IPS-18a (cell line): ENCODE data around the gene MRPL2.

Experiments
- H3K27ac ChIP-seq: one replicate; pipeline ENCODE4 v1.5.1; 2013; ENCODE audit warnings: low read length
- H3K27me3 ChIP-seq: one replicate; pipeline ENCODE4 v1.6.1; 2013; ENCODE audit warnings: mild to moderate bottlenecking, low read length; ENCODE audit not compliant: control insufficient read depth, insufficient read depth
- H3K36me3 ChIP-seq: one replicate; pipeline ENCODE4 v1.6.1; 2013; ENCODE audit warnings: low read depth, low read length; ENCODE audit not compliant: control insufficient read depth
- H3K4me1 ChIP-seq: one replicate; pipeline ENCODE4 v1.6.1; 2013; ENCODE audit warnings: low read depth, low read length; ENCODE audit not compliant: control insufficient read depth
- H3K4me3 ChIP-seq: one replicate; pipeline ENCODE4 v1.5.1; 2013; ENCODE audit warnings: low read length
- H3K9ac ChIP-seq: one replicate; pipeline ENCODE4 v1.6.1; 2013; ENCODE audit warnings: mild to moderate bottlenecking, low read length, moderate library complexity
- H3K9me3 ChIP-seq: one replicate; pipeline ENCODE4 v1.6.1; 2013; ENCODE audit warnings: low read depth, low read length; ENCODE audit not compliant: control insufficient read depth

MRPL2 gene

DNA sequence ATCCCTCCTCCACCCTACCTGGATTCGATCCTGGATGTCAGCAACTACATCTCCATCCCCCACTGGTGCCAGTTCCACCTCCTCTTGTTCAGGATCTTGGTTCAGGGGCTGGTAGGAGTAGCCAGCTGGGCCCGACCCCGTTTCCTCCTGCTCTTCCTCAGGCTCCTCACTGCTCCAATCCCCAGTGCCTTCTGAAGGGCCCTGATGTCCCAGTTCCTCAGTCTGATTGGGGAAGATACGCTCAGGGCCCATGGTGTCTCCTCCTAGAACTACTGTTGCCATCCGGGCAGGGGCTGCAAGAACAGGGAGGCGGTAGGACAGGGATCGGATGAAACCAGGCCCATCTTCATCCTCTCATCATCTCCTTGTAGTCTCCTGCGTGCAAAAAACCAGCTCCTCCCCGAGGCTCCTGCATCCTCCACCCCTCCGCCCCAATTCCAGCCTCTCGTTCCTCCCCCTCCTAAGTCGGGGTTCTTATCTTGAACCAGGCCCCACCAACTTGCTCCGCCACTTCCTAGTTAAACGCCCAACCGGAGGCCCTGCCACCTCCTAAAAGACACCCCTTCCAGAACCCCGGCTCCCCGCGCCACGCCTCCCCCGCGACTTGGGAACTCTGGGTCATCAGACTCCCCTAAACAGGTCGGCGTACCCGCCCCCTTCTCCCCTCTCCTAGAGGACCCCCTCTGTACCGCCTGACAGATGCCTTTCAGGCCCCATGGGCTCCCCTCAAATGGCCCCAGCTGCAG, 46.0 kb downstream of the MRPL2 start:
- Histone ChIP-seq H3K4me1 (no peaks in the 10 kb centered on the region), H3K9ac (peak overlapping the region; percentile 49), H3K27ac (no peak overlapping the region), H3K27me3 (no peaks in the 10 kb centered on the region), H3K4me3 (peak overlapping the region; percentile 76), H3K36me3 (peaks cover 45% of the 10 kb centered on the region), H3K9me3 (no peaks in the 10 kb centered on the region)

DNA sequence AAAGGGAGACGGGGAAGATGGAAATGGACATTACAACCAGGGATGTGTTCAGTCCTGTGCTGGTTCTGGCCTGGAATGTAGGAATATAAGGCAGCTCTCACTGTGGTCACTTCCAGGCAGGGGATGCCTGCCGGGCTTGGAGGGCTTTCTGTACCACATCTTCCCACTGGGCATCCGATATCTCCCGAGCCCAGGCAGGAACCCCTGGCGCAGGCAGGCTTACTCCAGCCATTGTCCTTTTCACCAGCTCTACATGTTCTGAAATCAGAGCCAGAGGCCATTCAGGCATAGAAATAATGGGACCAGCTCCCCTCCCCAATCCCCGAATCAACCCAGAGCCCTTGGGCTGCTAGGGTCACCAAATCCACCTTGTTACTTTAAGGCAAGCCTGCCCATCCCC, 46.9 kb downstream of the MRPL2 start:
- no peaks in the 10 kb centered on the region for H3K27me3 ChIP-seq
- no peaks in the 10 kb centered on the region for H3K4me1 ChIP-seq
- H3K4me3 ChIP-seq: no peak overlapping the region
- no peak overlapping the region for H3K9ac ChIP-seq
- H3K36me3 ChIP-seq: peaks cover 44% of the 10 kb centered on the region
- H3K9me3 ChIP-seq: no peaks in the 10 kb centered on the region
- no peak overlapping the region for H3K27ac ChIP-seq

DNA sequence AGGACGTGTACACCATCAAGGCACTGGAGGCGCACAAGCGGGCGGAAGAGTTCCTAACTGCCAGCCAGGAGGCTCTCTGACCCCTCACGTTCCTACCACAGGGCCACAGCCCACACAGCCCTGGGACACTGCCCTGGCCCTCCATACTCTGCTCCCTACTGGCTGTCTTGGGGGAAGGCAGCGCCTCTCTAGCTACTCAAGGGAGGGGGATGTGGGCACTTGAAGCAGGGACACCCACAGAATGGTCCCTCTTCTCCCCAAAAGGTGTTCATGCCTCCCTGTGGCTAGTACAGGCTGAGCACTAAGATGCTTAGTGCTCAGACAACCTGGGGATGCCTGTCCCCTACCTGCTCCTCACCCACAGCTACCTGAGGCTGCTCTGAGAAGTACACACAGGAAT, 48.0 kb downstream of the MRPL2 start:
- peaks cover 50% of the 10 kb centered on the region for H3K36me3 ChIP-seq
- no peaks in the 10 kb centered on the region for H3K4me1 ChIP-seq

GRCh38 chr6:43009124-43009523, 50.1 kb downstream of the MRPL2 start:
- Histone ChIP-seq H3K27me3 (no peaks in the 10 kb centered on the region), H3K36me3 (peaks cover 54% of the 10 kb centered on the region), H3K27ac (no peak overlapping the region), H3K4me3 (no peak overlapping the region), H3K9ac (no peak overlapping the region), H3K9me3 (no peaks in the 10 kb centered on the region), H3K4me1 (no peaks in the 10 kb centered on the region)

More for the DNA sequence above, 48.0 kb downstream of the MRPL2 start:
- H3K27ac ChIP-seq: no peak overlapping the region
- no peaks in the 10 kb centered on the region for H3K27me3 ChIP-seq
- H3K9me3 ChIP-seq: no peaks in the 10 kb centered on the region
- no peak overlapping the region for H3K4me3 ChIP-seq
- H3K9ac ChIP-seq: no peak overlapping the region

DNA sequence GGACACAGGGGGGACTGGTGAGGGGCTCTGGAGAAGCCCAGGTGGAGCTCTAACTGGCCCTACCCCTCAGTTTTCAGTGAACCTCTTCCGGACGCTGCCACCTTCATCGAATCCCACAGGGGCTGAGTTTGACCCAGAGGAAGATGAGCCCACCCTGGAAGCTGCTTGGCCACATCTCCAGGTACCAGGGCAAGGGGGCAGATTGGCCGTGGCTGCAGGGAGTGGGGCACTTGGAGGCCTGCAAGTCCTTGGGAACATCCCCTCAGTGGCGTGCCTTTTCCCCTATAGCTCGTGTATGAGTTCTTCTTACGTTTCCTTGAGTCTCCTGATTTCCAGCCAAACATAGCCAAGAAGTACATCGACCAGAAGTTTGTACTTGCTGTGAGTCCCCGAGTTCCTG, 52.1 kb downstream of the MRPL2 start:
- no peak overlapping the region for H3K9ac ChIP-seq
- H3K4me1 ChIP-seq: no peaks in the 10 kb centered on the region
- no peak overlapping the region for H3K4me3 ChIP-seq
- H3K9me3 ChIP-seq: no peaks in the 10 kb centered on the region
- no peak overlapping the region for H3K27ac ChIP-seq
- H3K27me3 ChIP-seq: no peaks in the 10 kb centered on the region
- peaks cover 52% of the 10 kb centered on the region for H3K36me3 ChIP-seq

DNA sequence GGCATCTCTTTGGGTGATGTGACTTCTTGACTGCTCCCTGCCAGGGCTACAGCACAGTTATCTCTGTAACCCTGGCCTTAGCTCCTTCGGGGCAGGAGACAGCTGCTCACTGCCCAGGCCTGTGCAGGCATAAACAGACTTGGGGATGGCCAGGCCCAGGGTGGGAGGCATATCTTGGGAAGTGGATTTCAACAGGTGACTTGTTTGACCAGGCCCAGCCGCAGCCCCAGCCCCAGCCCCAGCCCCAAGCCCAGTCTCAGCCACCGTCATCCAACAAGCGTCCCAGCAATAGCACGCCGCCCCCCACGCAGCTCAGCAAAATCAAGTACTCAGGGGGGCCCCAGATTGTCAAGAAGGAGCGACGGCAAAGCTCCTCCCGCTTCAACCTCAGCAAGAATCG, 53.0 kb downstream of the MRPL2 start:
- Histone ChIP-seq H3K4me1 (no peaks in the 10 kb centered on the region), H3K4me3 (no peak overlapping the region), H3K27me3 (no peaks in the 10 kb centered on the region), H3K9me3 (no peaks in the 10 kb centered on the region), H3K36me3 (peaks cover 44% of the 10 kb centered on the region), H3K9ac (no peak overlapping the region), H3K27ac (no peak overlapping the region)

DNA sequence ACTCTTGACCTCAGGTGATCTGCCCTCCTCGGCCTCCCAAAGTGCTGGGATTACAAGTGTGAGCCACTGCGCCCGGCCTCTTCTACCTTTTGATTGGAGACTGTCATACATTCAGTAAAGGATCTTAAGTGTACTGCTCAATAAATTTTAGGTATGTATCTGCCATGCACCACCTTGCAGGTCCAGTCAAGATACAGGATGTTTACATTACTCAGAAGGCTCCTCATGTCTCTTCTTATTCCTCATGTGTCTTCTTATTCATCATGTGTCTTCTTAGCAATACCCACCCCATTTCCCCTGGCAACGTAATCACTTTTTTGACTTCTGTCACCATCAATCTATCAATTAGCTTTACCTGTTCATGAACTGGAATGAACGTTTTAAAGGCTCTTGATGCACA, 53.4 kb downstream of the MRPL2 start:
- Histone ChIP-seq H3K9me3 (no peaks in the 10 kb centered on the region), H3K27me3 (no peaks in the 10 kb centered on the region), H3K27ac (no peak overlapping the region), H3K4me3 (no peak overlapping the region), H3K4me1 (no peaks in the 10 kb centered on the region), H3K36me3 (peaks cover 40% of the 10 kb centered on the region), H3K9ac (no peak overlapping the region)
